ENCODE data around the gene SYCE3.
"Not testable (repeated sequence)": the region's sequence is repeated elsewhere in the genome, so short reads cannot be mapped to it uniquely, and the experiment has no call there.

Gene SYCE3

DNA sequence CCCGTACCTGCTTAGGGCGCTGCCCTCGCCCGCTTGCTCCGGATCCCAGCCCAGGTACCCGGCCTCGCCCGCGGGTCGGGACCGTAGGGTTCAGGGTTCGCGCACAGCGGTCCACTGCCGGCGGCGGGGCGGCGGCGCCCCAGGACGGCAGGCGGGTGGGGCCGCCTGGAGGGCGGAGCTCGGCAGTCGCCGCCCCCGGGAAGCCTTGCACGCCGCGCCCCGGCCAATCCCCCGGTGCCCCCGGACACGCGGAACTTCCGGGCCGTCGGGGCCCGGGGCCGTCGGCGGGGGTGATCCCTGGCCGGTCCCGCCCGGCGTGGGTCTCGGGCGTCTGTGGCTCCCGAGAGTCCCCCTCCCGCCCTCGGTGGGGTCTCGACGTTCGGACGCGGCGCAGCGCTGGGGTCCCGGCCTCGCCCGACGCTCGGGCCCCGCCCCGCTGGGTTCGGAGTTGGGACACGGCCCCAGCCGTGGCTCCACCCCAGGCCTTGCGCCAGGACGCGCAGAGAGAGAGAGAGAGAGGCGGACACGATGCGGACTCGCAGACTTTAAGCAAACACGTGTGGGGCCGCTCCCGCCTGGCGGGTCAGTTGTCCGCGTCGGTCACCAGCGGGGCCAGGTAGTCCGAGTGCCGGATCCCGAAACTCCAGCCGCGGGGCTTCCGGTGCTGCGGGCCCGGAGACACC is 32.7 kb downstream of the SYCE3 start, which contains the start of gene TYMP:
Gene TYMP (minus strand): TSS at position 116 of the 683 bp plus-strand sequence. CDS start 303 bp downstream, outside the sequence.
- FAIRE-seq, result no peak

- FAIRE-seq, result no peak
Measured at GRCh38 chr22:50529416-50529896, 33.3 kb downstream of the SYCE3 start.

DNA sequence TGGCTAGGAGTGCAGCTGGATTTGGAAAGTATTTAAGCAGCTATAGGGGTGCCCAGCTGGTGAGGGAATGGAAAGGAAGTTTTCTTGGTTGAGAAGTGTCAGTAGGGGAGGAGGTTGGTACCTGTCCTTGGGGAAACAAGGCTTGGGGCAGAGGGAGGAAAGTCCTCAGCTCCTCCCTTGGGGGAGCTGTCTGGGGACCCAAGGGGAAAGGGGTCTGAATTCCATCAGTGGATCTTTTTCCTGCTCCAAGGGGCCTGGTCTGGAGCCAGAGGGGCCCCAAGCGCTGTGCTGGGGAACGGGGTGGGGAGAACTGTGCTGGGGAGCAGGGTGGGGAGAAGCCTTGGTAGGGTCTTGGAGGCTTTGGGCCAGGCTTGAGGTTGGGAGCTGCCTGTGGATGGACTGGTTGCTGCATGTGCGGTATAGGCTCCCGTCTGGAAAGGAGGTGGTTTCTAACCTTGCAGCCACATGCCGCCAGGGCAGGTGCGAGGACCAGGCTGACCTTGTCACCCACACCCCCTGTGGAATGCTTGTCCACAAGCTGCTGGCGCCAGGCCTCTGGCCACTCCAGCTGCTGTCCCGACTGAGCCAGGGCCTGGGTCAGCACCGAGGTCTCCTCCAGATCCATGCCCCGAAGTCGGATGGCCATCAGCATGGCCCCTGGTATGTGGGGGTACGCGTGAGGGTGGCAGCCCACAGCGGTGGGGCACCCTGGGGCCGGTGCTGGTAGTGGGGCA is 33.9 kb downstream of the SYCE3 start:
- no peak for FAIRE-seq

GRCh38 chr22:50527921-50528681 is 34.6 kb downstream of the SYCE3 start:
- no peak for FAIRE-seq

- no peak for FAIRE-seq
Measured at GRCh38 chr22:50526834-50527801, 35.6 kb downstream of the SYCE3 start.

GRCh38 chr22:50526108-50526833 is 36.4 kb downstream of the SYCE3 start:
- no peak for FAIRE-seq

DNA sequence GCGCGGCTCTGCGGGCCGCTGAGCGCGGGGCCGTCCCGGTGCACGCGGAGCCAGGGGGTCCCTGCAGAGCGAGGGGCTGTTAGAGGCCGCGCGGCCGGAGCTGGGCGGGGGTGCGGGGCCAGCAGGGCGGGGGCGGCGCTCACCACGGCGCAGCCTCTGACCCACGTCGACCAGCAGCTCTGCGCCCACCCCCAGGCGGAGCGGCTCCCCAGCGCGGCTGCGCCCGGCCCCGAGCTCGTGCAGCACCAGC is 36.9 kb downstream of the SYCE3 start:
- FAIRE-seq, result no peak

DNA sequence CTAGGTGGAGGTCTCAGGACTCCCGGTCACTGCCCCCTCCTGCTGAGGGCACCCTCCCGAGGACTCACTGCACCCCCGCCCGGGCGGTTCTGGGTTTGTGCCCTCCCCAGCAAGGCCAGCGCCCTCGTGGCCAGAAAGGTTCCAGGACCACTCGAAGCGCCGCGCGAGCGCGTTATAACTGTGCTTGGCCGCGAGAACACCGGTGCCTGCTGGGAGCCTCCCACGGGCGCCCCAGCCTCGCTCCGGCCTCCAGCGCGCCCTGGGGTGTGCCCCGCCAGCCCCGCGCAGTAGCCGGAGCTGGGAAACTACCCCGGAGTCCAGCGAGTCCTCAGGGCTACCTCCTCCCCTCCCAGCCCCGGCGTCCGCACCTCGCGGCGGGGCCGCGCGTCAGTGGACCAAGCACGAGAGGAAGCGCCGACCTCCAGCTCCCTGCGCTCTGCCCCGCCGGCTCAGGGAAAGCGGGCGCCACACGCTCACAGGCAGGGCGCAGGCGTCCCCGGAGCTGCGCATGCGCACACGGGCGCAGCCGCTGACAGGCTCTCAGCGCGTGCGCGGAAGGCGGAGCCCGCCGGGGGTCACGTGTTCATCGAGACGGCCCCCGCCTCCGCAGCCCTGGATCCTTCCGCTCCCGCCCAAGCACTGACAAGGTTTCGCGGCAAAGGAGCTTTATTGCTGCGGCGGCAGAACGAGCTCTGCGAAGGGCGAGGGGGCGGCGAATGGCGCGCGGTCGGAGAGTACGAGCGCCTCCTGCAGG is 37.4 kb downstream of the SYCE3 start, which contains the start of gene SCO2:
Gene SCO2 (minus strand): TSS at position 495 of the 754 bp plus-strand sequence. CDS start 1,187 bp downstream, outside the sequence.
- FAIRE-seq, result no peak

GRCh38 chr22:50524676-50525103 is 38.0 kb downstream of the SYCE3 start:
- no peak for FAIRE-seq

DNA sequence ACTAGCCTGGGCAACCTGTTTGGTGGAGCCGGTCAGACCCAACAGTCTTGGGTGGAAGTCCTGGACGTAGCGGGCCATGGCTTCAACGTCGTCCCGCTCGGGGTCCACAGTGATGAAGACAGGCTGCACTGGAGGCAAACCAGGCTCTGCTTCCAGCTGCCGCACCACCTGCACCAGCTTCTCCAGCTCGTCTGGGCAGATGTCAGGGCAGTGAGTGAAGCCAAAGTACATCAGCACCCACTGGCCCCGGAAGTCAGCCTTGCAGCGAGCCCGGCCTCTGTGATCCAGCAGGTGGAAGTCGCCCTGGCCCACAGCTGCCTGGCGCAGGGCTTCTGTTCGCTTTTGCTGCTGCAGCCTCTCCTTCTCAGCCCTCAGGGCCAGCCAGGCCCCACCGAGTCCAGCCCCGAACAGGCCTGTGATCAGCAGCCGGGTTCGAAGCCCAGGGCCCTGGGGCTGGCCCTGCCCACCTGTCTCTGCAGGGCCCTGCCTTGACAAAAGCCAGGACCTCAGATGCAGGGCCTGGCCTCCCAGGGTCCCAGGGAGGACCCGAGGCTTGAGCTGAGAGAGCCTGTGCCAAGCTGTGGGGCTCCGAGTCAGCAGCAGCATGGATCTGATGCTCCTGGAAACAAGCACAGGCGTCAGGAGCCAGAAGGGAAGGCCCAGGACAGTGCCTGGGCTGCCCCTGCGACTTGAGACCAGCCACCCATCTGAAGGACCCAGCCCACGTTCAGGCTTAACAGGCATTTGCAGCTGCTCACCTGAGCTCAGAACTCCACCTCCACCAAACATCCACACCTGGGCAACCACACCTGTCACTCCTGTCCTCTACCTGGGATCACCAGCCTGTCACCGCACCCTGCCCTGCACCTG is 38.7 kb downstream of the SYCE3 start:
- no peak for FAIRE-seq

GRCh38 chr22:50523458-50523805 is 39.3 kb downstream of the SYCE3 start:
- FAIRE-seq, result no peak

GRCh38 chr22:50522806-50523438 is 39.8 kb downstream of the SYCE3 start:
- FAIRE-seq, result no peak

DNA sequence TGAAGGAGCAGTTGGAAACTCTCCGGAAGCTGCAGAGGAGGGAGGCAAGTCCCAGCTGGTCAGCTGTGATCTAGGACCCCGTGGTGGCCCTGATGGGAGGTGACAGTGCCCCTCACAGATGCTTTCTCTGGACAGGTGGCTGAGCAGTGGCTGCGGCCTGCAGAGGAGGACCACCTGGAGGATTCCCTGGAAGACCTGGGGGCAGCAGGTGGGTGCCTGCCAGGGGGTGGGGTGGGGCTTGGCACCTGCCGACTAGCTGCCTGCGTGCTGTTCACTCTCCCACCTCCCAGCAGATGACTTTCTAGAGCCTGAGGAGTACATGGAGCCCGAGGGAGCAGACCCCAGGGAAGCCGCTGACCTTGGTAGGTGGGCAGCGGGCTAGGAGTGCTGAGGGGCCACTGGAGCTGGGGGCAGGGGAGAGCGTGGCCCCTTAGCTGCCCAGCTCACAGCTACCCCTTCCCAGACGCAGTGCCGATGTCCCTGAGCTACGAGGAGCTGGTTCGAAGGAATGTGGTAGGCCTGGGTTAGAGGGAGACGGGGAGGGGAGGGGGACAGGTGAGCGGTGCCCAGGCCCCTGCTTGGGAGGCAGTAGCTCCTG is 40.4 kb downstream of the SYCE3 start:
- FAIRE-seq, result no peak

- FAIRE-seq, result no peak
Measured at GRCh38 chr22:50521710-50522109, 41.0 kb downstream of the SYCE3 start.

DNA sequence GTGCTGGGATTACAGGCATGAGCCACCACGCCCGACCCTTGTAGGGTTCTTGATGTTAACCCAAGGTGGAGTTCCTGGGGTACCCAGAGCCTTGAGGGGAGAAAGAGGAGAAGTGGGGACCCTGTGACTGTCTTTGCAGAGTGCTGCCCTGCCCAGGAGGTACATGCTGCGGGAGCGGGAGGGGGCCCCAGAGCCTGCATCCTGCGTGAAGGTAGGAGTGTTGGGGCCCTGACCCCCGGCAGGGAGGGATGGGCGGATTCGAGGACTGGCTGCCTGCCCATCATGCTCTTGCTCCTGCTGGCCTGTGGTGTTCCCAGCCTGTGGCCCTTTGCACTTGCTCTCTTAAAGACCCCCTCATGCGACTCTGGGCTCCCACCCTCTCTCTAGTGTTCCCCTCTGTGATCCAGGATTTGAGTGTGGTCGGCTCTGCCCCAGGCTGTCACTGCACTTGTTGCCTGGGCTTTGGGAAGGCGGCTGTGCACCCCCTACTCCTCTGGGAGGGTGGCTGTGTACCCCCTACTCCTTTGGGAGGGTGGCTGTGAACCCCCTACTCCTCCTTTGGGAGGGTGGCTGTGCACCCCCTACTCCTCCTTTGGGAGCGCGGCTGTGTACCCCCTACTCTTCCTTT is 41.8 kb downstream of the SYCE3 start:
- FAIRE-seq, result no peak

DNA sequence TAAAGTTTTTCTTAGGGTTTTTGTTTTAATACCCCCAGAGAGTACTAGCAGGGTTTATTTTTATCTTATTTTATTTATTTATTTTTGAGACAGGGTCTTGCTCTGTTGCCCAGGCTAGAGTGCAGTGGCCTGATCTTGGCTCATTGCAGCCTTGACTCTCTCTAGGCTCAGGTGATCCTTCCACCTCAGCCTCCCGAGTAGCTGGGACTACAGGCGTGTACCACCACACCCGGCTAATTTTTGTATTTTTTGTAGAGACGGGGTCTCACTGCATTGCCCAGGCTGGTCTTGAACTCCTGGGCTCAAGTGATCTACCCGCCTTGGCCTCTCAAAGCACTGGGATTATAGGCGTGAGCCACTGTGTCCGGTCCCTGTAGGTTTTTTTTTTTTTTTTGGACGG is 42.5 kb downstream of the SYCE3 start:
- not testable (repeated sequence) for FAIRE-seq

DNA sequence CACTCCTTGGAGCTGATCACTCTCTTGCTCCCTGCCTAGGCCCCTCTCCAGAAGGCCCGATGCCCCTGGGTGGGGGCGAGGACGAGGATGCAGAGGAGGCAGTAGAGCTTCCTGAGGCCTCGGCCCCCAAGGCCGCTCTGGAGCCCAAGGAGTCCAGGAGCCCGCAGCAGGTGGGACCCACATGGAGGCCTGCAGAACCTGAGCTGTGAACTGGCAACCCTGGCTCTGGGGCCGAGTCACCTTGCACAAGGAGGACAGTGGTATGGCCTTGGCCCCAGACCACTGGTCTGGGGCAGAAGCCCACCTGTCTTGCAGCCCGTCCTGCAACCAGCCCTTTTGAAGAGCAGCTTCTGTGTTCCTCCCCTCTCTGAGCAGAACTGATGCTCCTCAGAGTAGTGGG is 43.6 kb downstream of the SYCE3 start:
- FAIRE-seq, result no peak

- no peak for FAIRE-seq
Measured at GRCh38 chr22:50518606-50519005, 44.1 kb downstream of the SYCE3 start.
